Body of pancreas (tissue), 4 donors: ENCODE results near the gene TMEM183A.

Experiments used
- POLR2A ChIP-seq, 3 donors: fragments of 450-650 bp; IDR thresholded peaks; one replicate each; pipeline ENCODE4 v1.6.1; 2016; ENCODE audit warnings: antibody characterized with exemption in 3 of 3, mild to moderate bottlenecking in 2 of 3
- TF ChIP-seq, protein P1 (sequence below), 7 experiments: fragments of 450-650 bp in 4 of 7; fragments of 200-600 bp in 3 of 7; sonication (generic) in 3 of 7; IDR thresholded peaks; one replicate each; pipeline ENCODE4 v1.5.1; 2016 to 2019; ENCODE audit warnings: antibody characterized with exemption in 7 of 7

DNA sequence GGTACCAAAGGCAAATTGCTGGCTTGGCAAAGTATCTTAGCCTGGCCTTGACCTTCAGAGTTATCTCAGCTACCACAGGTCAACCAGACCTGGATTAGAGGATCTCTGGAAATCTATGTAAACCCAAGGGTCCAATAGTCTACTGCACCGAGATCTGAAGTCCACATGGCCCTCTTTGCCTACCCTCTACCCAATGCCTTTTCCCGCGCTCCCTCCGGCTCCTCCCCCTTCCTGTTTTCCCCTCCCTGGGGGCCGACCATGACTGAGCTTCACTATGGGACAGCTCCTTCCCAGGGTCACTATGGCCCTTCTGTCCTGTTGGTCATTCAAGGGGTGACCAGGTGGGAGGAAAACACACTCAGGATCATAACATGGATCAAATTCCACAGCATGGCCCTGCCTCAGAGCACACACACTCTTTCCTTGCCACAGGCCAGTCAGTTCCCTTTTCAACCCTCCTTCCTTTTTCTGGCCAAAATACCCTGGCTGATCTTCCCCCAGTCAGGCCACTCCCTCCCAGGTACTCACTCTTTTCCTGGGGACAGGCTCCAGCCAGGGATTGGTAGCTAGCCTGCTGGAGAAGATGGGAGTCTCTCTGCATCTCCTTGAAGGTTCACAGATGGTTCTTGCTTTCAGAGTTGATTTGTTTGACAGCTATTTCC, 19.1 kb upstream of the TMEM183A start:
- TF ChIP-seq, protein P1, sequence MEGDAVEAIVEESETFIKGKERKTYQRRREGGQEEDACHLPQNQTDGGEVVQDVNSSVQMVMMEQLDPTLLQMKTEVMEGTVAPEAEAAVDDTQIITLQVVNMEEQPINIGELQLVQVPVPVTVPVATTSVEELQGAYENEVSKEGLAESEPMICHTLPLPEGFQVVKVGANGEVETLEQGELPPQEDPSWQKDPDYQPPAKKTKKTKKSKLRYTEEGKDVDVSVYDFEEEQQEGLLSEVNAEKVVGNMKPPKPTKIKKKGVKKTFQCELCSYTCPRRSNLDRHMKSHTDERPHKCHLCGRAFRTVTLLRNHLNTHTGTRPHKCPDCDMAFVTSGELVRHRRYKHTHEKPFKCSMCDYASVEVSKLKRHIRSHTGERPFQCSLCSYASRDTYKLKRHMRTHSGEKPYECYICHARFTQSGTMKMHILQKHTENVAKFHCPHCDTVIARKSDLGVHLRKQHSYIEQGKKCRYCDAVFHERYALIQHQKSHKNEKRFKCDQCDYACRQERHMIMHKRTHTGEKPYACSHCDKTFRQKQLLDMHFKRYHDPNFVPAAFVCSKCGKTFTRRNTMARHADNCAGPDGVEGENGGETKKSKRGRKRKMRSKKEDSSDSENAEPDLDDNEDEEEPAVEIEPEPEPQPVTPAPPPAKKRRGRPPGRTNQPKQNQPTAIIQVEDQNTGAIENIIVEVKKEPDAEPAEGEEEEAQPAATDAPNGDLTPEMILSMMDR (IDR thresholded peaks at IDR 0.05): no peak
- no peak for TF ChIP-seq POLR2A (IDR thresholded peaks at IDR 0.05)
